ENCODE data around the gene PCDHGA1. TPM values are rescaled to one million over a fixed set of nuclear protein-coding genes. Genes with fewer than 3 reads are reported as not detected.

PCDHGA1 gene
- polyA plus RNA-seq, 1 donor (not counting 4 experiments of a cell fraction or from before 2014, with no cell fraction given) = 0.09 TPM

DNA sequence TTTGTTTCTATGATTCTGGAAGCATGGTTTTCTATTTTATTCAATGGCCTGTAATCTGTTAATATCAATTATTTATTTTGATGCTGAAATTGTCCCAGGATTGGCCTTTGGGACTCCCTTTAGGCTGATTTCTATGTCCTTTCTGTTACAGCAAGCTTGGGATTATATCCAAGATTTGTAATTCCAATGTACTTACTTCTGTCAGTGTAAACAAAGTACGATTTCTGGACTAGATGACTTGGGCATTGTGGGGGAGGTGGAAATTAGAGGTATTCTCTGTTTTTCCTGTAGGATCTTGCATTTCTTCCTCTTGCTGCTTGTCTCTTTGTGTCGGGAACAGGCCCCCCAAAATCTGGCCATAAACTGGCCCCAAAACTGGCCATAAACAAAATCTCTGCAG is 103.7 kb downstream of the PCDHGA1 start:
- Histone ChIP-seq H3K9me1 (ENCODE audit: control insufficient read depth, extremely low read depth, insufficient read depth, low read length) (no peaks in the 10 kb centered on the region), H3K9ac (ENCODE audit: control insufficient read depth, extremely low read depth, insufficient read depth, low read length) (no peak overlapping the region), H3K36me3 (ENCODE audit: control insufficient read depth in 2 of 2, extremely low read depth in 1 of 2, insufficient read depth in 2 of 2, low read length in 2 of 2) (no peaks in the 10 kb centered on the region), H3K27me3 (ENCODE audit: control insufficient read depth, extremely low read depth, insufficient read depth, low read length) (peaks cover 11% of the 10 kb centered on the region), H3K4me2 (ENCODE audit: control insufficient read depth, extremely low read depth, insufficient read depth, low read depth, low read length) (no peak overlapping the region), H3K9me3 (ENCODE audit: control insufficient read depth, low read depth, low read length) (peaks cover 14% of the 10 kb centered on the region), H3K27ac (ENCODE audit: control insufficient read depth, insufficient read depth, low read length) (no peak overlapping the region), H4K20me1 (ENCODE audit: control insufficient read depth, extremely low read depth, insufficient read depth, low read length) (no peaks in the 10 kb centered on the region), H3K79me2 (ENCODE audit: control insufficient read depth, insufficient read depth, low read length) (no peaks in the 10 kb centered on the region), H2AFZ (ENCODE audit: control insufficient read depth, low read length) (no peak overlapping the region), H3K4me3 (ENCODE audit: control insufficient read depth in 2 of 3, extremely low read depth in 1 of 3, insufficient read depth in 2 of 3, low read depth in 1 of 3, low read length in 3 of 3) (no peak overlapping the region), H3K4me1 (ENCODE audit: control insufficient read depth, extremely low read depth, insufficient read depth, low read length) (no peaks in the 10 kb centered on the region)
- DNase-seq (ENCODE audit: low read depth, low spot score) (no peak), FAIRE-seq (no peak)
- no peak for TF ChIP-seq CTCF (optimal IDR thresholded peaks at IDR 0.05 in 1 of 3, IDR thresholded peaks at IDR 0.05 in 1 of 3, conservative IDR thresholded peaks at IDR 0.05 in 1 of 3; ENCODE audit: extremely low read depth in 1 of 3, insufficient read depth in 2 of 3, low read length in 3 of 3)
- dilution Hi-C loops (cut with MboI; ENCODE audit: extremely low pct_ligation_motif_present, low sequenced_read_pairs) = no loop called here

- H4K20me1 ChIP-seq (ENCODE audit: control insufficient read depth, extremely low read depth, insufficient read depth, low read length) = no peaks in the 10 kb centered on the region
- no peak overlapping the region for H2AFZ ChIP-seq (ENCODE audit: control insufficient read depth, low read length)
- H3K4me3 ChIP-seq (ENCODE audit: control insufficient read depth in 2 of 3, extremely low read depth in 1 of 3, insufficient read depth in 2 of 3, low read depth in 1 of 3, low read length in 3 of 3) = no peak overlapping the region
- no peak for DNase-seq (ENCODE audit: low read depth, low spot score)
- no peak for FAIRE-seq
- H3K27ac ChIP-seq (ENCODE audit: control insufficient read depth, insufficient read depth, low read length) = no peak overlapping the region
- H3K36me3 ChIP-seq (ENCODE audit: control insufficient read depth in 2 of 2, extremely low read depth in 1 of 2, insufficient read depth in 2 of 2, low read length in 2 of 2) = no peaks in the 10 kb centered on the region
- TF ChIP-seq EZH2 (IDR thresholded peaks at IDR 0.05; ENCODE audit: low read length) = no peak
- no peak for TF ChIP-seq CTCF (optimal IDR thresholded peaks at IDR 0.05 in 1 of 3, IDR thresholded peaks at IDR 0.05 in 1 of 3, conservative IDR thresholded peaks at IDR 0.05 in 1 of 3; ENCODE audit: extremely low read depth in 1 of 3, insufficient read depth in 2 of 3, low read length in 3 of 3)
- H3K4me1 ChIP-seq (ENCODE audit: control insufficient read depth, extremely low read depth, insufficient read depth, low read length) = no peaks in the 10 kb centered on the region
- dilution Hi-C loops (cut with MboI; ENCODE audit: extremely low pct_ligation_motif_present, low sequenced_read_pairs) = no loop called here
- no peaks in the 10 kb centered on the region for H3K79me2 ChIP-seq (ENCODE audit: control insufficient read depth, insufficient read depth, low read length)
- H3K9me3 ChIP-seq (ENCODE audit: control insufficient read depth, low read depth, low read length) = peaks cover 11% of the 10 kb centered on the region
- peaks cover under 1% of the 10 kb centered on the region for H3K27me3 ChIP-seq (ENCODE audit: control insufficient read depth, extremely low read depth, insufficient read depth, low read length)
- H3K4me2 ChIP-seq (ENCODE audit: control insufficient read depth, extremely low read depth, insufficient read depth, low read depth, low read length) = no peak overlapping the region
- H3K9ac ChIP-seq (ENCODE audit: control insufficient read depth, extremely low read depth, insufficient read depth, low read length) = no peak overlapping the region
- no peaks in the 10 kb centered on the region for H3K9me1 ChIP-seq (ENCODE audit: control insufficient read depth, extremely low read depth, insufficient read depth, low read length)
Measured at GRCh38 chr5:141437221-141437620, 106.9 kb downstream of the PCDHGA1 start.

Measured in keratinocyte (primary cell).